Natural killer cell (primary cell): Measurements from ENCODE around the gene PARD3B. TPM values are rescaled to one million over a fixed set of nuclear protein-coding genes. Genes with fewer than 3 reads are reported as not detected.

Experiments
- ATAC-seq, 3 donors: fragments of 150-1000 bp in 2 of 3; fragments of 200-7000 bp in 1 of 3; cut with Tn5 transposase; 1 replicate in 1 of 3; 2 replicates in 2 of 3; pipeline ENCODE4 v1.10.0; 2021; ENCODE audit warnings: mild to moderate bottlenecking in 2 of 3, moderate library complexity in 2 of 3
- DNase-seq, 2 donors: peaks; one replicate each; pipeline versions ENCODE4 v3.0.0 to v3.0.0-alpha.2; 2013 to 2021; ENCODE audit warnings: mixed read lengths in 1 of 2
- H3K27ac ChIP-seq: one replicate; pipeline ENCODE4 v1.5.1; 2013; ENCODE audit warnings: mild to moderate bottlenecking, low read length
- H3K27me3 ChIP-seq: one replicate; pipeline ENCODE4 v1.6.1; 2013; ENCODE audit warnings: low read length; ENCODE audit not compliant: control insufficient read depth, insufficient read depth
- H3K36me3 ChIP-seq: one replicate; pipeline ENCODE4 v1.6.1; 2013; ENCODE audit warnings: low read length; ENCODE audit not compliant: control insufficient read depth, insufficient read depth
- H3K4me1 ChIP-seq: one replicate; pipeline ENCODE4 v1.6.1; 2013; ENCODE audit warnings: low read length; ENCODE audit not compliant: control insufficient read depth, insufficient read depth
- H3K4me3 ChIP-seq: one replicate; pipeline ENCODE4 v1.5.1; 2013; ENCODE audit warnings: low read length
- H3K9me3 ChIP-seq: one replicate; pipeline ENCODE4 v1.6.1; 2013; ENCODE audit warnings: low read length; ENCODE audit not compliant: control insufficient read depth, insufficient read depth
- H3K27ac Mint-ChIP-seq, 2 donors: one replicate each; pipeline ENCODE4 v1.8.0; 2022; ENCODE audit warnings: mild to moderate bottlenecking in 2 of 2, mixed read lengths in 2 of 2, moderate library complexity in 1 of 2
- H3K27me3 Mint-ChIP-seq, 2 donors: one replicate each; pipeline ENCODE4 v1.8.0; 2022; ENCODE audit warnings: low read depth in 2 of 2, mixed read lengths in 2 of 2
- H3K36me3 Mint-ChIP-seq: one replicate; pipeline ENCODE4 v1.8.0; 2022; ENCODE audit warnings: mixed read lengths
- H3K4me1 Mint-ChIP-seq, 2 donors: one replicate each; pipeline ENCODE4 v1.8.0; 2022; ENCODE audit warnings: mixed read lengths in 2 of 2
- H3K4me3 Mint-ChIP-seq: one replicate; pipeline ENCODE4 v1.8.0; 2022; ENCODE audit warnings: mild to moderate bottlenecking, moderate library complexity, mixed read lengths
- H3K9me3 Mint-ChIP-seq, 2 donors: one replicate each; pipeline ENCODE4 v1.8.0; 2022; ENCODE audit warnings: mixed read lengths in 2 of 2
- WGBS: methylation state at CpG from one replicate; pipeline ENCODE4 v1.1.7; 2013; ENCODE audit warnings: missing lambda C conversion rate; ENCODE audit not compliant: insufficient coverage; 5-methylcytosine and 5-hydroxymethylcytosine counted together
- intact Hi-C: fragments of 100-400 bp; cut with micrococcal nuclease; formaldehyde crosslinking; loops from one replicate; pipeline ENCODE4 v1.14.2; 2022
- total RNA-seq, 4 donors: library from RNA; stranded (reverse); fragments of 120-200 nt in 1 of 4; gene quantifications; one replicate each; pipeline versions ENCODE4 v1.2.3 to v1.2.4, GENCODE V29; 2013 to 2022
- TF ChIP-seq, protein P1 (sequence below): fragments of 200-600 bp; IDR thresholded peaks from one replicate; pipeline ENCODE4 v1.8.0; 2022; ENCODE audit warnings: antibody characterized with exemption

Gene PARD3B
- total RNA-seq, 3 donors from 2014 or later (not counting 1 experiment from before 2014, with no cell fraction given): 0.13 to 0.45 TPM; not detected in 1

DNA sequence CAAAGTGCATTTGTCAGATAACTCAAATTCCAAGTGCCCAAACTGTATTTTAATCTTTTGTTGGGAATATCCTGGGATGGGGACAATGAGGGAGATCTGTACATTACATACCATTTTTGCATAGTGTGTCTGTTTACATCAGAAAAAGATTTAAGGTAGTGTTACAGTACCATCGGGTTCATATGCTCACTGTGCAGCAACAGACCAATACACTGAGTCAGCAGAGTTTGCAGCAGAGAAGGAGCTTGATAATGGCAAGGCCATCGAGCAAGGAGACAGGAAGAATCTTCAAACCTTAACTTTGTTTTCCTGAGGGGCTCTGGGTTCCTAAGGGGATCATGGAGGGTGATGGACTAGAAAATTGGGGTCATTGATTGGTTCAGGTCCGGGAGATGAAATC is 399.7 kb downstream of the PARD3B start:
- WGBS: 89% methylated on average over 3 of the region's 3 CpGs
- TF ChIP-seq, protein P1, sequence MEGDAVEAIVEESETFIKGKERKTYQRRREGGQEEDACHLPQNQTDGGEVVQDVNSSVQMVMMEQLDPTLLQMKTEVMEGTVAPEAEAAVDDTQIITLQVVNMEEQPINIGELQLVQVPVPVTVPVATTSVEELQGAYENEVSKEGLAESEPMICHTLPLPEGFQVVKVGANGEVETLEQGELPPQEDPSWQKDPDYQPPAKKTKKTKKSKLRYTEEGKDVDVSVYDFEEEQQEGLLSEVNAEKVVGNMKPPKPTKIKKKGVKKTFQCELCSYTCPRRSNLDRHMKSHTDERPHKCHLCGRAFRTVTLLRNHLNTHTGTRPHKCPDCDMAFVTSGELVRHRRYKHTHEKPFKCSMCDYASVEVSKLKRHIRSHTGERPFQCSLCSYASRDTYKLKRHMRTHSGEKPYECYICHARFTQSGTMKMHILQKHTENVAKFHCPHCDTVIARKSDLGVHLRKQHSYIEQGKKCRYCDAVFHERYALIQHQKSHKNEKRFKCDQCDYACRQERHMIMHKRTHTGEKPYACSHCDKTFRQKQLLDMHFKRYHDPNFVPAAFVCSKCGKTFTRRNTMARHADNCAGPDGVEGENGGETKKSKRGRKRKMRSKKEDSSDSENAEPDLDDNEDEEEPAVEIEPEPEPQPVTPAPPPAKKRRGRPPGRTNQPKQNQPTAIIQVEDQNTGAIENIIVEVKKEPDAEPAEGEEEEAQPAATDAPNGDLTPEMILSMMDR: no peak
- peaks cover 21% of the 10 kb centered on the region for H3K36me3 Mint-ChIP-seq
- no peak overlapping the region for H3K4me3 ChIP-seq
- H3K27me3 Mint-ChIP-seq: no peaks in the 10 kb centered on the region
- intact Hi-C loops: no loop called here
- H3K4me1 ChIP-seq: no peaks in the 10 kb centered on the region
- H3K36me3 ChIP-seq: no peaks in the 10 kb centered on the region
- H3K4me3 Mint-ChIP-seq: no peak overlapping the region
- peaks cover 0 to 10% of the 10 kb centered on the region in 2 donors for H3K4me1 Mint-ChIP-seq
- ATAC-seq (no peak), DNase-seq (no peak)
- H3K27ac Mint-ChIP-seq: no peak overlapping the region
- peaks cover 9% of the 10 kb centered on the region for H3K9me3 ChIP-seq
- H3K27me3 ChIP-seq: no peaks in the 10 kb centered on the region
- peaks cover 8 to 10% of the 10 kb centered on the region in 2 donors for H3K9me3 Mint-ChIP-seq
- H3K27ac ChIP-seq: no peak overlapping the region

DNA sequence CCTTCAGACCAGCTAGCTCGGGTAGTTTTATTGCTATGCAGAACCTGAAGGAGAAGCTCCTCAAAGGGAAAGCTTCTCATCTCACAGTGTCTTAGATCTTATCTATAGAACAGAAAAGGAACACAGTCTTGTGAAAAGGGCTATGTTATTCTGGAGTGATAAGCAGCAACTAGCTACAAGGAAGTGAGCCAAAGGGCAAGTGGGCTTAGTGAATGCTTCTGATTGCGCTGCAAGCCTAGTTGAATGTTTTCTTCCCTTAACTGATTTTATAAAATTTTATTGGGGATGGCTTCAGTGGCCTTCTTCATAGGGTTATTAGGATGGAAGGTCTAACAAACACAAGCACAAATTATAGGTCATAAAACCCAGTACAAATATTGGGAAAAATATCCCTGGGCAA is 400.1 kb downstream of the PARD3B start:
- TF ChIP-seq, protein P1: no peak
- Mint-ChIP-seq H3K27me3 (no peaks in the 10 kb centered on the region), H3K4me1 (peaks cover 0 to 10% of the 10 kb centered on the region in 2 donors), H3K4me3 (no peak overlapping the region), H3K9me3 (peaks cover 8 to 10% of the 10 kb centered on the region in 2 donors), H3K36me3 (peaks cover 21% of the 10 kb centered on the region), H3K27ac (no peak overlapping the region)
- Histone ChIP-seq H3K36me3 (no peaks in the 10 kb centered on the region), H3K4me3 (no peak overlapping the region), H3K27me3 (no peaks in the 10 kb centered on the region), H3K27ac (no peak overlapping the region), H3K4me1 (no peaks in the 10 kb centered on the region), H3K9me3 (peaks cover 9% of the 10 kb centered on the region)
- intact Hi-C loops: no loop called here
- WGBS: 85% methylated on average over 2 of the region's 2 CpGs
- no peak for DNase-seq
- ATAC-seq: no peak

DNA sequence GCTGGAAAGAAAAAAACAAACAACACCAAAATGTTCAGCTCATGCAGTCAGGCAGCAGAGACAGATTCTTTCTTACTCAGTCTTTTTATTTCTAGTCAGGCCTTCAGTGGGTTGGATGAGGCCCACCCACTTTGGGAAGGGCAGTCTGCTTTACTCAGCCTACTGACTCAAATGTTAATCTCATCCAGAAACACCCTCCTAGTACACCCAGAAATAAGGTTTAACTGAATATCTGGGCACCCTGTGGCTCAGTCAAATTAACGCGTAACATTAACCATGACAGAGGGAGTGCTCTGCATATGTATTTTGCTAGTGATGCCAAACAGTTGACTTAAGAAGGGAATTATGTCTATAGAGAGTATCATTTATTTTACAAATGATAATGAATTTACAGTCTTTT is 401.6 kb downstream of the PARD3B start:
- 100% methylated on average over 2 of the region's 2 CpGs for WGBS

More for the DNA sequence above, 401.6 kb downstream of the PARD3B start:
- no peaks in the 10 kb centered on the region for H3K36me3 ChIP-seq
- intact Hi-C loops: no loop called here
- no peak for DNase-seq
- peaks cover 0 to 10% of the 10 kb centered on the region in 2 donors for H3K4me1 Mint-ChIP-seq
- H3K4me3 Mint-ChIP-seq: no peak overlapping the region
- TF ChIP-seq, protein P1: no peak
- no peaks in the 10 kb centered on the region for H3K4me1 ChIP-seq
- no peak for ATAC-seq
- H3K9me3 ChIP-seq: peaks cover 9% of the 10 kb centered on the region
- H3K27me3 Mint-ChIP-seq: no peaks in the 10 kb centered on the region
- H3K27ac Mint-ChIP-seq: no peak overlapping the region
- H3K36me3 Mint-ChIP-seq: peaks cover 21% of the 10 kb centered on the region
- no peak overlapping the region for H3K4me3 ChIP-seq
- no peaks in the 10 kb centered on the region for H3K27me3 ChIP-seq
- peaks cover 8 to 10% of the 10 kb centered on the region in 2 donors for H3K9me3 Mint-ChIP-seq
- no peak overlapping the region for H3K27ac ChIP-seq
